Neural progenitor cell (in vitro differentiated cells): ENCODE data around the gene ZNF888. TPM values are rescaled to one million over a fixed set of nuclear protein-coding genes. Genes with fewer than 3 reads are reported as not detected.
"Not testable (repeated sequence)": the region's sequence is repeated elsewhere in the genome, so short reads cannot be mapped to it uniquely, and the experiment has no call there.

Source experiments
- DNase-seq: peaks from one replicate; pipeline ENCODE4 v3.0.0-alpha.2; 2016; ENCODE audit warnings: low spot score
- H2AFZ ChIP-seq: fragments of 200-600 bp; sonication (generic); replicated peaks from 2 replicates; pipeline ENCODE4 v1.6.1; 2016; ENCODE audit warnings: antibody characterized with exemption
- H3F3A ChIP-seq: fragments of 200-600 bp; sonication (generic); 2 replicates; pipeline ENCODE4 v1.6.1; 2016; ENCODE audit warnings: antibody characterized with exemption, low read depth
- H3K27ac ChIP-seq: fragments of 200-600 bp; sonication (generic); 2 replicates; pipeline ENCODE4 v1.5.1; 2016; ENCODE audit warnings: mild to moderate bottlenecking
- H3K27me3 ChIP-seq: fragments of 200-600 bp; sonication (generic); 2 replicates; pipeline ENCODE4 v1.6.1; 2016; ENCODE audit warnings: mild to moderate bottlenecking, moderate library complexity
- H3K36me3 ChIP-seq: fragments of 200-600 bp; sonication (generic); 2 replicates; pipeline ENCODE4 v1.5.1; 2016
- H3K4me1 ChIP-seq: fragments of 200-600 bp; sonication (generic); 2 replicates; pipeline ENCODE4 v1.6.1; 2016; ENCODE audit warnings: mixed run types
- H3K4me2 ChIP-seq: fragments of 200-600 bp; sonication (generic); 2 replicates; pipeline ENCODE4 v1.6.1; 2016
- H3K4me3 ChIP-seq: fragments of 200-600 bp; sonication (generic); 2 replicates; pipeline ENCODE4 v1.5.1; 2016
- H3K79me2 ChIP-seq: fragments of 200-600 bp; sonication (generic); 2 replicates; pipeline ENCODE4 v1.6.1; 2016; ENCODE audit warnings: low read depth
- H3K9ac ChIP-seq: fragments of 200-600 bp; sonication (generic); 2 replicates; pipeline ENCODE4 v1.6.1; 2016
- H3K9me3 ChIP-seq: fragments of 200-600 bp; sonication (generic); 2 replicates; pipeline ENCODE4 v1.5.1; 2016; ENCODE audit warnings: low read depth
- H4K20me1 ChIP-seq: fragments of 200-600 bp; sonication (generic); 2 replicates; pipeline ENCODE4 v1.6.1; 2016; ENCODE audit warnings: low read depth
- H3K27ac Mint-ChIP-seq: 3 replicates; pipeline ENCODE4 v1.8.0; 2021; ENCODE audit warnings: mixed read lengths
- H3K27me3 Mint-ChIP-seq: 2 replicates; pipeline ENCODE4 v1.8.0; 2022; ENCODE audit warnings: low read depth, mild to moderate bottlenecking, inconsistent platforms, moderate library complexity, mixed read lengths; ENCODE audit not compliant: insufficient read depth
- H3K36me3 Mint-ChIP-seq: 3 replicates; pipeline ENCODE4 v1.8.0; 2021; ENCODE audit warnings: mixed read lengths
- H3K4me1 Mint-ChIP-seq: 3 replicates; pipeline ENCODE4 v1.8.0; 2021; ENCODE audit warnings: mixed read lengths
- H3K4me3 Mint-ChIP-seq: 3 replicates; pipeline ENCODE4 v1.8.0; 2021; ENCODE audit warnings: mild to moderate bottlenecking, moderate library complexity, mixed read lengths
- H3K9me3 Mint-ChIP-seq: 3 replicates; pipeline ENCODE4 v1.8.0; 2020; ENCODE audit warnings: mixed read lengths
- EZH2 ChIP-seq: fragments of 200-600 bp; sonication (generic); IDR thresholded peaks from 2 replicates; pipeline ENCODE4 v1.6.1; 2017; ENCODE audit warnings: antibody characterized with exemption, mild to moderate bottlenecking, moderate library complexity
- EZH2phosphoT487 ChIP-seq: fragments of 200-600 bp; sonication (generic); IDR thresholded peaks from 2 replicates; pipeline ENCODE4 v1.6.1; 2017; ENCODE audit warnings: antibody characterized with exemption
- total RNA-seq: library from RNA; depleted of rRNA; stranded (reverse); fragments of >200 nt; gene quantifications from 2 replicates; pipeline ENCODE4 v1.2.3, GENCODE V29; 2015; ENCODE audit warnings: low replicate concordance
- TF ChIP-seq, protein P1 (sequence below): fragments of 200-600 bp; sonication (generic); IDR thresholded peaks from 2 replicates; pipeline ENCODE4 v1.5.1; 2017; ENCODE audit warnings: antibody characterized with exemption, mild to moderate bottlenecking

The ZNF888 gene
- total RNA-seq, 1 donor from 2014 or later: 11.6 TPM

DNA sequence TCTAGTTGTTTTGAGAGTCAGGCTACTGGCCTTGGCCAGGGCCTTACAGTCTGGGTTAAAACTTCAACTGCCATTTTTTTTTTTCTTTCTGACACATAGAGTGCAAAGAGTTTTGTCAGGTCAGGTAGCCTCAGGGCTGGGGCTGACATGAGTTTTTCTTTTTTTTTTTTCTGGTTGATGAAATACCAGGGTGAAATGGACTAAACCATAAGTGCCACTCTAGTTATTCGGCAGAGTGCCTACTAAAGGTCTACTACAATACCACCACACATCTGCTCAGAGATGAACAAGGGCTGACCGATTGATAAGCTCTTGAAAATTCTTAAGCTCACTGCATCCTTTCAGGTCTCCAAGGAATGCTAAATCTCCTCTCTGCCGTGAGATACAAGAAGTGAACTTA lies 21.4 kb downstream of the ZNF888 start:
- Mint-ChIP-seq H3K36me3 (peaks cover 13% of the 10 kb centered on the region), H3K27me3 (no peaks in the 10 kb centered on the region), H3K9me3 (peaks cover 18% of the 10 kb centered on the region), H3K4me3 (no peak overlapping the region), H3K27ac (no peak overlapping the region), H3K4me1 (peaks cover 2% of the 10 kb centered on the region)
- H3K27me3 ChIP-seq: no peaks in the 10 kb centered on the region
- no peak for DNase-seq
- H3K4me3 ChIP-seq: no peak overlapping the region
- no peak overlapping the region for H3K9ac ChIP-seq
- H4K20me1 ChIP-seq: no peaks in the 10 kb centered on the region
- no peaks in the 10 kb centered on the region for H3K9me3 ChIP-seq
- H3F3A ChIP-seq: peaks cover 20% of the 10 kb centered on the region
- peaks cover 3% of the 10 kb centered on the region for H3K79me2 ChIP-seq
- no peak overlapping the region for H3K4me2 ChIP-seq
- TF ChIP-seq EZH2 (no peak), EZH2phosphoT487 (no peak)
- TF ChIP-seq, protein P1, sequence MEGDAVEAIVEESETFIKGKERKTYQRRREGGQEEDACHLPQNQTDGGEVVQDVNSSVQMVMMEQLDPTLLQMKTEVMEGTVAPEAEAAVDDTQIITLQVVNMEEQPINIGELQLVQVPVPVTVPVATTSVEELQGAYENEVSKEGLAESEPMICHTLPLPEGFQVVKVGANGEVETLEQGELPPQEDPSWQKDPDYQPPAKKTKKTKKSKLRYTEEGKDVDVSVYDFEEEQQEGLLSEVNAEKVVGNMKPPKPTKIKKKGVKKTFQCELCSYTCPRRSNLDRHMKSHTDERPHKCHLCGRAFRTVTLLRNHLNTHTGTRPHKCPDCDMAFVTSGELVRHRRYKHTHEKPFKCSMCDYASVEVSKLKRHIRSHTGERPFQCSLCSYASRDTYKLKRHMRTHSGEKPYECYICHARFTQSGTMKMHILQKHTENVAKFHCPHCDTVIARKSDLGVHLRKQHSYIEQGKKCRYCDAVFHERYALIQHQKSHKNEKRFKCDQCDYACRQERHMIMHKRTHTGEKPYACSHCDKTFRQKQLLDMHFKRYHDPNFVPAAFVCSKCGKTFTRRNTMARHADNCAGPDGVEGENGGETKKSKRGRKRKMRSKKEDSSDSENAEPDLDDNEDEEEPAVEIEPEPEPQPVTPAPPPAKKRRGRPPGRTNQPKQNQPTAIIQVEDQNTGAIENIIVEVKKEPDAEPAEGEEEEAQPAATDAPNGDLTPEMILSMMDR: no peak
- no peak overlapping the region for H2AFZ ChIP-seq
- peaks cover 6% of the 10 kb centered on the region for H3K4me1 ChIP-seq
- no peak overlapping the region for H3K27ac ChIP-seq
- H3K36me3 ChIP-seq: no peaks in the 10 kb centered on the region

DNA sequence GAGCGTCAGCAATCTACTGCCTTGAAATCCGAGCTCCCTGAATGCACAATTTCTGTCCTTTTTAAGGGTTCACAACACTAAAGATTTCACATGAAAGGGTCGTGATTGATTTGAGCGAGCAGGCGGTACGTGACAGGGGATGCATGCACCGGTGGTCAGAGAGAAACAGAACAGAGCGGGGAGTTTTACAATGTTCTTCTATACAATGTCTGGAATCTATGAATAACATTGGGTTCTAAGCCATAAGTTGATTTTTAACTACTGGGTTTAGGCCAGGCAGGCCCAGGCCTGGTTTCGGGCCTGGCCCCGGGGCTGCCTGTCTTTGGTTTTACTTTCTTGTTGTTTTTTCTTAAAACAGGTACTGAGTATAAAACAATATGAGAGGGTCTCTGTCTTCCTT lies 24.6 kb downstream of the ZNF888 start:
- H2AFZ ChIP-seq: peak overlapping the region; percentile 80
- H3K4me3 ChIP-seq, H3K4me1 Mint-ChIP-seq, DNase-seq, H3K27me3 ChIP-seq, H3K36me3 ChIP-seq, H3K27ac ChIP-seq, H3K9ac ChIP-seq, H3K9me3 ChIP-seq, H3K27me3 Mint-ChIP-seq: not testable (repeated sequence)
- peaks cover 26% of the 10 kb centered on the region for H3K9me3 Mint-ChIP-seq
- peak overlapping the region; percentile 91 for H3K4me2 ChIP-seq
- peaks cover 35% of the 10 kb centered on the region for H3K79me2 ChIP-seq
- H3K36me3 Mint-ChIP-seq: peaks cover 13% of the 10 kb centered on the region
- H3K27ac Mint-ChIP-seq: peak overlapping the region; percentile 33
- H3K4me3 Mint-ChIP-seq: peak overlapping the region; percentile 94
- H3F3A ChIP-seq: peaks cover 18% of the 10 kb centered on the region
- peaks cover 13% of the 10 kb centered on the region for H3K4me1 ChIP-seq
- peaks cover 10% of the 10 kb centered on the region for H4K20me1 ChIP-seq

DNA sequence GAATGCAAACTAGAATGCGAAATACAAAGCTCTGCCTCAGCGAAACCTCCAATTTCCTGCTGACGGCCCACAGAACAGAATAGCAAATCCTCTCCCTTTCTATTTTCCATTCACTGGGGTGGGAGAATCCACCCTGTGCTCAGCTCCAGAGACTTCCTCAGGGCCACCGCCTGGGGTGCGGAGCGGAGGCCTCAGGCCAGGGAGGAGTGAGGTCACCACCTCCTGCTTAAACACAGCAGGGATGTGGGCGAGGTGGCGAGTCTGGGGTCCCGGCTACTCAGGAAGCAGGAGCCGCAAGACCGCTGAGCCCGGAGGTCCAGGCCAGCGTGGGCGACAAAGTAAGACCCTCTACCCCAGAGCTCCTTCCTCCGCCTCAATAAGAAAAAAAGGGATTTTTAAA lies 25.1 kb downstream of the ZNF888 start:
- no peaks in the 10 kb centered on the region for H3K36me3 ChIP-seq
- peak; percentile 41 for DNase-seq
- H3K27ac ChIP-seq: no peak overlapping the region
- Mint-ChIP-seq H3K4me3 (peak overlapping the region; percentile 94), H3K4me1 (peaks cover 5% of the 10 kb centered on the region), H3K27me3 (no peaks in the 10 kb centered on the region), H3K9me3 (peaks cover 26% of the 10 kb centered on the region), H3K36me3 (peaks cover 16% of the 10 kb centered on the region), H3K27ac (no peak overlapping the region)
- H3K4me1 ChIP-seq: peaks cover 13% of the 10 kb centered on the region
- H3K9ac ChIP-seq: no peak overlapping the region
- peak overlapping the region; percentile 91 for H3K4me2 ChIP-seq
- peak overlapping the region; percentile 80 for H2AFZ ChIP-seq
- no peaks in the 10 kb centered on the region for H3K9me3 ChIP-seq
- TF ChIP-seq, protein P1: no peak
- TF ChIP-seq EZH2phosphoT487: no peak
- no peak for TF ChIP-seq EZH2
- H3K27me3 ChIP-seq: no peaks in the 10 kb centered on the region
- H4K20me1 ChIP-seq: peaks cover 10% of the 10 kb centered on the region
- H3K4me3 ChIP-seq: peak overlapping the region; percentile 80
- H3F3A ChIP-seq: peaks cover 18% of the 10 kb centered on the region
- peaks cover 40% of the 10 kb centered on the region for H3K79me2 ChIP-seq

DNA sequence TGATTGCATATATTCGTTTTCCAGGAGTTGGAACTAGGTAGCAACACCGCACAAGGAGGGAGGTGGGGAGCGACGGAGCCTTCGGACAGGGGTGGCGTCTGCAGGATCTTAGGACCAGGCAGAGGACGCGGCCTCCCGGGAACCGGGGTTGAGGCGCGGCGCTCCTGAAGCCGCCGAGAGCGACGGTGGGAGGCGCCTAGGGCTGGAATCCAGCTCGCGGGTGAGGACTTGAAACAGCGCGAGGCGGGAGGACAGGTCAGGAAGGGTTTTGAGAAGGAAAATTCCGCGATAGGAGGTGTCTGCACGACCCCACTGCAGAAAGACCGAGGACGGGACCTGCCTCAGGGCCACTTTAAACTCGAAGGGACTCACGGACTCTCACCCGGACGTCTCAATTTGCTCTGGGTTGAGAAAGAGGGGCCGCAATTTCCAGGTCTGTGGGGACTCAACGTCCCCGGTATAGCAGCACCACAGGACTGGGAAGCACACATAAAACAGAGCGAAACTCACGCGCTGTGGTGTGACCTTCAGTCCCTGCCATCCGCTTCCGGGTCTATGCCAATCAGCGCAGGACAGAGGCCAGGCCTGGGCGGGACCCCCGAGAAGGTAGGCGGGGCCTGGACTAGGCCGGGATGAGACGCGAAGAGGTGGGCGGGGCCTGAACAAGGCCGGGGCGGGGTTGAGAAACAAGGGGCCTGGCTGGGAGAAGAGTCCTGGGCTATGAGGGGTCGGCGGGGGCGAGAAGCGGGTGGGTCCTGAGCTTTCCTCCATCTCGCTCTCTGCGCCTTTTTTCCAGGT lies 25.9 kb downstream of the ZNF888 start, which contains the start of gene ZNF320:
Gene ZNF320 (minus strand): TSS at position 498 of the 798 bp plus-strand sequence. CDS start 7,380 bp downstream, outside the sequence.
- Histone ChIP-seq H3K9me3 (no peaks in the 10 kb centered on the region), H3K27me3 (no peaks in the 10 kb centered on the region), H4K20me1 (peaks cover 10% of the 10 kb centered on the region), H3K4me1 (peaks cover 13% of the 10 kb centered on the region), H2AFZ (peak within 1 kb of the TSS; percentile 80), H3K9ac (peak within 1 kb of the TSS; percentile 85), H3K36me3 (no peaks in the 10 kb centered on the region), H3F3A (peaks cover 18% of the 10 kb centered on the region), H3K4me3 (peak within 1 kb of the TSS; percentile 80), H3K4me2 (peak within 1 kb of the TSS; percentile 91), H3K27ac (peak within 1 kb of the TSS; percentile 93), H3K79me2 (peaks cover 44% of the 10 kb centered on the region)
- no peak for TF ChIP-seq EZH2
- TF ChIP-seq EZH2phosphoT487: no peak
- TF ChIP-seq, protein P1: no peak
- peak within 1 kb of the TSS; percentile 94 for H3K4me3 Mint-ChIP-seq
- peaks cover 30% of the 10 kb centered on the region for H3K9me3 Mint-ChIP-seq
- H3K27me3 Mint-ChIP-seq: no peaks in the 10 kb centered on the region
- H3K27ac Mint-ChIP-seq: peak within 1 kb of the TSS; percentile 82
- peak; percentile 97 for DNase-seq
- peaks cover 5% of the 10 kb centered on the region for H3K4me1 Mint-ChIP-seq
- peaks cover 23% of the 10 kb centered on the region for H3K36me3 Mint-ChIP-seq
